HepG2 (cell line): ENCODE results near the gene DCDC2C. TPM values are rescaled to one million over a fixed set of nuclear protein-coding genes. Genes with fewer than 3 reads are reported as not detected.

ENCODE experiments used
- ATAC-seq: fragments of 200-7000 bp; cut with Tn5 transposase; 3 replicates; pipeline ENCODE4 v1.9.1; 2020; ENCODE audit warnings: mild to moderate bottlenecking, moderate library complexity
- BruUV-seq: library from RNA; stranded (reverse); fragments of 400-500 nt; replicated peaks from 2 replicates; lab custom pipeline; 2021; lab: Mats Ljungman, UMichigan
- CTCF ChIA-PET: fragments of 300-600 bp; formaldehyde crosslinking; extraction: SDS; loops from one replicate; lab custom pipeline; 2021; ENCODE audit warnings: low total read pairs, inconsistent platforms, low intra/inter-chr PET ratio; lab: Yijun Ruan, JAX
- POLR2A ChIA-PET: fragments of 350-600 bp; sonication (Branson Sonifier 250); formaldehyde crosslinking; loops from one replicate; lab custom pipeline; 2020; ENCODE audit warnings: antibody characterized with exemption, inconsistent platforms; lab: Yijun Ruan, JAX
- DNase-seq: peaks from one replicate; pipeline ENCODE4 v3.0.0-alpha.2; 2015; ENCODE audit warnings: low spot score
- FAIRE-seq: peaks from 3 replicates; lab custom pipeline; 2011; peaks lifted over from hg19 to GRCh38; lab: Jason Lieb, UNC
- H2AFZ ChIP-seq: one replicate; pipeline ENCODE4 v1.6.1; 2011; ENCODE audit warnings: low read length, inconsistent platforms
- H3K27ac ChIP-seq: fragments of 300-600 bp; 3 replicates; pipeline ENCODE4 v1.8.0; 2011; ENCODE audit warnings: mixed run types, mild to moderate bottlenecking, mixed read lengths, low read length, inconsistent platforms; ENCODE audit not compliant: insufficient read depth; ENCODE audit errors: extremely low read length
- H3K27me3 ChIP-seq, 2 experiments: fragments of 200-600 bp in 1 of 2; 2 replicates in 1 of 2; 3 replicates in 1 of 2; pipeline versions ENCODE4 v1.6.0 to v1.8.0; 2011; ENCODE audit warnings: low read length in 2 of 2, mild to moderate bottlenecking in 2 of 2, moderate library complexity in 2 of 2, inconsistent platforms in 1 of 2; ENCODE audit not compliant: insufficient read depth in 2 of 2, control insufficient read depth in 1 of 2
- H3K36me3 ChIP-seq, 2 experiments: fragments of 200-600 bp in 1 of 2; replicated peaks in 1 of 2; 2 replicates in 1 of 2; 3 replicates in 1 of 2; pipeline versions ENCODE4 v1.5.1 to v1.8.0; 2011; ENCODE audit warnings: low read length in 2 of 2, inconsistent platforms in 1 of 2; ENCODE audit not compliant: insufficient read depth in 2 of 2, control insufficient read depth in 1 of 2
- H3K4me1 ChIP-seq: 2 replicates; pipeline ENCODE4 v1.5.1; 2012; ENCODE audit warnings: low read length, inconsistent platforms; ENCODE audit not compliant: insufficient read depth
- H3K4me2 ChIP-seq: 2 replicates; pipeline ENCODE4 v1.6.0; 2011; ENCODE audit warnings: low read depth, low read length, inconsistent platforms
- H3K4me3 ChIP-seq, 3 experiments: fragments of 200-600 bp in 1 of 3; sonication (generic), shearing (Covaris generic) in 1 of 3; replicated peaks in 1 of 3; 2 replicates each; pipeline ENCODE4 v1.5.1; 2011 to 2016; ENCODE audit warnings: low read length in 3 of 3, inconsistent platforms in 2 of 3, low read depth in 2 of 3, mild to moderate bottlenecking in 2 of 3, control low read depth in 1 of 3, mixed read lengths in 1 of 3; ENCODE audit not compliant: insufficient read depth in 1 of 3
- H3K79me2 ChIP-seq: one replicate; pipeline ENCODE4 v1.6.1; 2011; ENCODE audit warnings: low read length, inconsistent platforms; ENCODE audit not compliant: insufficient read depth
- H3K9ac ChIP-seq: 2 replicates; pipeline ENCODE4 v1.6.0; 2011; ENCODE audit warnings: mild to moderate bottlenecking, low read depth, low read length, inconsistent platforms; ENCODE audit not compliant: insufficient read depth
- H3K9me3 ChIP-seq: 2 replicates; pipeline ENCODE4 v1.5.1; 2012; ENCODE audit warnings: mild to moderate bottlenecking, low read length
- H4K20me1 ChIP-seq: 2 replicates; pipeline ENCODE4 v1.6.0; 2011; ENCODE audit warnings: inconsistent platforms, mild to moderate bottlenecking, low read length, moderate library complexity; ENCODE audit not compliant: insufficient read depth
- KLF13 ChIP-seq: sonication (generic); formaldehyde crosslinking; IDR thresholded peaks from 2 replicates; pipeline ENCODE4 v1.4.0; 2020; ENCODE audit warnings: mild to moderate bottlenecking, missing genetic modification reagents
- POLR2AphosphoS5 ChIP-seq: IDR thresholded peaks from 2 replicates; pipeline ENCODE4 v1.6.1; 2012; ENCODE audit warnings: low read depth, low read length
- RAD51 ChIP-seq: fragments of 450-650 bp; IDR thresholded peaks from 2 replicates; pipeline ENCODE4 v1.6.1; 2016; ENCODE audit warnings: borderline replicate concordance
- ZNF589 ChIP-seq: sonication (generic); formaldehyde crosslinking; conservative IDR thresholded peaks from 2 replicates; pipeline ENCODE4 v1.8.0; 2022; ENCODE audit warnings: mild to moderate bottlenecking, moderate library complexity, missing genetic modification reagents
- ZNF598 ChIP-seq: sonication (generic); formaldehyde crosslinking; IDR thresholded peaks from 2 replicates; pipeline ENCODE4 v1.5.1; 2020; ENCODE audit warnings: mild to moderate bottlenecking, missing genetic modification reagents, borderline replicate concordance
- ZNF614 ChIP-seq: IDR thresholded peaks from 2 replicates; pipeline ENCODE4 v1.6.1; 2018; ENCODE audit warnings: missing biosample characterization, missing genetic modification reagents, inconsistent platforms, borderline replicate concordance
- ZNF775 ChIP-seq: sonication (generic); formaldehyde crosslinking; IDR thresholded peaks from 2 replicates; pipeline ENCODE4 v1.4.0; 2020; ENCODE audit warnings: missing genetic modification reagents, mild to moderate bottlenecking, moderate library complexity, borderline replicate concordance
- WGBS: methylation state at CpG from one replicate; pipeline ENCODE4 v1.1.6; 2017; ENCODE audit warnings: low lambda C conversion rate; 5-methylcytosine and 5-hydroxymethylcytosine counted together
- in situ Hi-C: cut with HindIII; loops from 2 replicates; pipeline ENCODE4 v1.10.0; 2017; ENCODE audit warnings: low pct_unique_long_range_greater_than_20kb; ENCODE audit not compliant: extremely low pct_ligation_motif_present
- intact Hi-C: fragments of 100-400 bp; cut with micrococcal nuclease; formaldehyde crosslinking; loops from one replicate; pipeline ENCODE4 v1.10.0; 2022; ENCODE audit not compliant: unreplicated experiment
- polyA plus RNA-seq, 8 experiments: library from polyadenylated mRNA; depleted of rRNA in 3 of 8; stranded (reverse) in 7 of 8; unstranded in 1 of 8; fragments of >200 nt; fragmentation: Illumina TruSeq in 4 of 8; extraction: Trizol in 4 of 8; gene quantifications; 2 replicates each; pipeline versions ENCODE4 v1.2.1 to v1.2.3, GENCODE V29; 2011 to 2016; ENCODE audit warnings: low read depth in 4 of 8, missing spikeins in 1 of 8, mixed read lengths in 1 of 8; ENCODE audit not compliant: insufficient read depth in 1 of 8
- total RNA-seq, 5 experiments: library from RNA; depleted of rRNA; stranded (reverse); fragments of >200 nt; fragmentation: Illumina TruSeq; extraction: Trizol; gene quantifications; 2 replicates each; pipeline ENCODE4 v1.2.3, GENCODE V29; 2016; ENCODE audit warnings: low read depth in 1 of 5
- TF ChIP-seq, protein P1 (sequence below): sonication (generic); formaldehyde crosslinking; IDR thresholded peaks from 2 replicates; pipeline ENCODE4 v1.5.0; 2020; ENCODE audit warnings: mild to moderate bottlenecking, missing genetic modification reagents
- TF ChIP-seq, protein P2 (sequence below): sonication (generic); formaldehyde crosslinking; IDR thresholded peaks from 2 replicates; pipeline ENCODE4 v1.8.0; 2022; ENCODE audit warnings: mild to moderate bottlenecking, missing genetic modification reagents

The DCDC2C gene
- total and polyA plus RNA-seq, 2 of the 13 experiments (the other 11 are each of a cell fraction or from before 2014, with no cell fraction given), result not detected

DNA sequence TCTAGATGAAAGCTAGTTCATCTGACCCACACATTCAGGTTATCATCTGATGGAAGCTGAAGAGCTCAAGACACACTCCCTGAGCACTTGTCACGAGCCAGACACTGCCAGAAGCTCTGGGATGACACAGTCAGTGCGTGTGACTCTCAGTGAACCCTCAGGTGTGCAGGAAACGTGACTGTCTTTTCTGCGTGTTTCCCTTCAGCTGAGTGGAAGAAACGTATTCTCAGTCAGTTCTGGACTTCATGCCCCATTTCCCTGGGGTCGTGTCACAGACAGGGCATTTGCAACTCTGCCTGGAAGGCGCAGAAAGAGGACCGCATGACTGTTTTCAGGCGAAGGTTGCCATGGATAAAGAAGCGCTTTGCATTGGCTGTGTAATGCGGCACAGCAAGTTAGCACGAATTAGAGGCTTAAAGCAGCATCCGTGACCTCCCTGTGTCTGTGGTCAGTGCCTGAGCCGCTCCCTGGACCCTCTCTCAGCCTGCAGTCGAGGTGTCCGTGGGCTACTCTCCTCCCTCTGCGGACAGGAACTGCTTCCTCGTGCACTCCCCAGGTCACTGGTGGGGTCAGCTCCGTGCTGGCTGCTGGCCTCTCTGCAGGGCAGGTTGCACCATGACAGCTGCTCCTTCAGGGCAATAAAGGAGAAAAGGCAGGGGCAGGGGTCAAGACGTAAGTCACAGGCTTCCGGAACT, 48.7 kb upstream of the DCDC2C start:
- POLR2A ChIA-PET, result no interaction called here
- intact Hi-C loops, result loop anchor here (5.0 to 10.0 kb wide), 3 partner anchors 97 to 350 kb away; partner anchors contain the start of genes EIPR1, RNASEH1 and TRAPPC12
- WGBS, result 49% methylated on average over 16 of the region's 21 CpGs
- H3K9ac ChIP-seq, result no peak overlapping the region
- in situ Hi-C loops, result loop anchor here (5.0 kb wide), 1 partner anchor 77 kb away; the partner anchor contains the start of gene RPS7
- no peak for FAIRE-seq
- H3K79me2 ChIP-seq, result no peaks in the 10 kb centered on the region
- H3K36me3 ChIP-seq, result no peaks in the 10 kb centered on the region
- no peak overlapping the region for H2AFZ ChIP-seq
- no peak for ATAC-seq
- H3K4me3 ChIP-seq, result no peak overlapping the region
- no peaks in the 10 kb centered on the region for H4K20me1 ChIP-seq
- H3K9me3 ChIP-seq, result no peaks in the 10 kb centered on the region
- peaks cover 85% of the 10 kb centered on the region for H3K4me1 ChIP-seq
- CTCF ChIA-PET, result no interaction called here
- H3K27me3 ChIP-seq, result peaks cover 3 to 11% of the 10 kb centered on the region in 2 experiments; a peak in 1 of 5 replicates
- H3K27ac ChIP-seq, result no peak overlapping the region
- TF ChIP-seq ZNF775, result no peak
- DNase-seq, result no peak
- BruUV-seq, result no TSS peak
- no peak overlapping the region for H3K4me2 ChIP-seq

DNA sequence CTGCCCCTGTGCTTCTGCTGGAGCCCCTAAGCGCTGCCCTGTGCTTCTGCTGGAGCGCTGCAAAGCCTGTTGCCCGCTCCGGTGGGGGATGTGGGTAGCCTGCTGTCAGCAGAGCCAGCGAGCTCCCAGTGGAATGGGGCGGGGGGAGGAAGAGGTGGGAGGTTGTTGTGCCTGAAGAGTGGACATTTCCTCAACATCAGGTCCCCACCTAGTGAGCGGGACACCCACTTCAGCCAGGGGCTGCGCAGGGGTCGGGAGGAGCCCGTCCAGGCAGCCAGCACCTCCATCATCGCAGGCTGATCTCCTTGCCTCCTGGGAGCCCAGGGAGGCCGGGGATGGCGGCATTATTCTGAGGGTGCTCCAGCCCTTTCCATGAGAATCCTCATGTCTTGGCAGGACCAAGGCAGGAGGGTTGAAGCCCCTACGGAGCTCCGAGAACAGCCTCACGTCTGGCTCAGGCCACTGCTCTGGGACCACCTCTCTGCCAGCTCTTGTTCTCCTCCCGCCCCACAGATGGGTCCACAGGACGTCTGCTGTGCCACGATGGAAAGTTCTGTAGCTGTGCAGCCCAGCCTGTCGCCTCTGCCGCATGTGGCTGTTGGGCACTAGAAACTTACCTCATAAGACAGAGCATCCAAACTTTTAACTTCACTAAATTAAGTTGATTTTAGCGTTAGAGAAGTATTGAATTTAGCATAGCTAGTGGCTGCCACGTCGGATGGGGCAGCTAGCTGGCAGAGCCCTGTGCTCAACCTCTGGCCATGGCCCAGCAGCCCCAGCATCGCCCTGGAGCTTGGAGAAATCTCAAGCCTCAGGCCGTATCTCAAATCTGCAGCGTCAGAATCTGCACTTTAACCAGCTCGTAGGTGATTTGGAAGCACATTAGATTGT, 47.3 kb upstream of the DCDC2C start:
- POLR2A ChIA-PET, result interaction anchor here (1.0 to 2.4 kb wide), 8 partner anchors 9 to 278 kb away, joined by 4 to 11 read pairs (median 6); partner anchors contain the start of genes EIPR1 and RNASEH1
- H3K4me1 ChIP-seq, result peaks cover 78% of the 10 kb centered on the region
- WGBS, result 60% methylated on average over 24 of the region's 28 CpGs
- H2AFZ ChIP-seq, result no peak overlapping the region
- no peaks in the 10 kb centered on the region for H3K79me2 ChIP-seq
- intact Hi-C loops (loop anchor here (5.0 to 10.0 kb wide), 2 partner anchors 279 to 351 kb away; partner anchors contain the start of genes EIPR1 and TRAPPC12), in situ Hi-C loops (no loop called here)
- H3K27ac ChIP-seq, result peak overlapping the region; percentile 47
- peak overlapping the region; percentile 1 to 66 (median 36); a peak in 4 of 6 replicates for H3K4me3 ChIP-seq
- peak overlapping the region; percentile 55; the same call in 1 of the 2 replicates for H3K9ac ChIP-seq
- peak overlapping the region; percentile 89 for H3K4me2 ChIP-seq
- DNase-seq (no peak), ATAC-seq (peak; percentile 0; the same call in 2 of the 3 replicates), FAIRE-seq (no peak)
- CTCF ChIA-PET, result no interaction called here
- peaks cover 0 to 10% of the 10 kb centered on the region in 2 experiments; a peak in 2 of 5 replicates for H3K27me3 ChIP-seq
- H3K9me3 ChIP-seq, result no peaks in the 10 kb centered on the region
- H4K20me1 ChIP-seq, result no peaks in the 10 kb centered on the region
- H3K36me3 ChIP-seq, result no peaks in the 10 kb centered on the region
- no TSS peak for BruUV-seq
- TF ChIP-seq RAD51, result no peak
- TF ChIP-seq POLR2AphosphoS5, result no peak
- peak; percentile 66; the same call in 1 of the 2 replicates for TF ChIP-seq ZNF589
- TF ChIP-seq, protein P1, sequence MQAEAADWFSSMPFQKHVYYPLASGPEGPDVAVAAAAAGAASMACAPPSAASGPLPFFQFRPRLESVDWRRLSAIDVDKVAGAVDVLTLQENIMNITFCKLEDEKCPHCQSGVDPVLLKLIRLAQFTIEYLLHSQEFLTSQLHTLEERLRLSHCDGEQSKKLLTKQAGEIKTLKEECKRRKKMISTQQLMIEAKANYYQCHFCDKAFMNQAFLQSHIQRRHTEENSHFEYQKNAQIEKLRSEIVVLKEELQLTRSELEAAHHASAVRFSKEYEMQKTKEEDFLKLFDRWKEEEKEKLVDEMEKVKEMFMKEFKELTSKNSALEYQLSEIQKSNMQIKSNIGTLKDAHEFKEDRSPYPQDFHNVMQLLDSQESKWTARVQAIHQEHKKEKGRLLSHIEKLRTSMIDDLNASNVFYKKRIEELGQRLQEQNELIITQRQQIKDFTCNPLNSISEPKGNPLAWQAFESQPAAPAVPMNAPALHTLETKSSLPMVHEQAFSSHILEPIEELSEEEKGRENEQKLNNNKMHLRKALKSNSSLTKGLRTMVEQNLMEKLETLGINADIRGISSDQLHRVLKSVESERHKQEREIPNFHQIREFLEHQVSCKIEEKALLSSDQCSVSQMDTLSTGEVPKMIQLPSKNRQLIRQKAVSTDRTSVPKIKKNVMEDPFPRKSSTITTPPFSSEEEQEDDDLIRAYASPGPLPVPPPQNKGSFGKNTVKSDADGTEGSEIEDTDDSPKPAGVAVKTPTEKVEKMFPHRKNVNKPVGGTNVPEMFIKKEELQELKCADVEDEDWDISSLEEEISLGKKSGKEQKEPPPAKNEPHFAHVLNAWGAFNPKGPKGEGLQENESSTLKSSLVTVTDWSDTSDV (CRISPR knock-in tag), result no peak
- TF ChIP-seq ZNF614 (CRISPR knock-in tag), result no peak
- TF ChIP-seq, protein P2, sequence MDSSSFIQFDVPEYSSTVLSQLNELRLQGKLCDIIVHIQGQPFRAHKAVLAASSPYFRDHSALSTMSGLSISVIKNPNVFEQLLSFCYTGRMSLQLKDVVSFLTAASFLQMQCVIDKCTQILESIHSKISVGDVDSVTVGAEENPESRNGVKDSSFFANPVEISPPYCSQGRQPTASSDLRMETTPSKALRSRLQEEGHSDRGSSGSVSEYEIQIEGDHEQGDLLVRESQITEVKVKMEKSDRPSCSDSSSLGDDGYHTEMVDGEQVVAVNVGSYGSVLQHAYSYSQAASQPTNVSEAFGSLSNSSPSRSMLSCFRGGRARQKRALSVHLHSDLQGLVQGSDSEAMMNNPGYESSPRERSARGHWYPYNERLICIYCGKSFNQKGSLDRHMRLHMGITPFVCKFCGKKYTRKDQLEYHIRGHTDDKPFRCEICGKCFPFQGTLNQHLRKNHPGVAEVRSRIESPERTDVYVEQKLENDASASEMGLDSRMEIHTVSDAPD (CRISPR knock-in tag), result no peak
- 0 out of 2 replicates have a peak, but pooled peaks have one; percentile 79 for TF ChIP-seq ZNF598 (CRISPR knock-in tag)
- 0 out of 2 replicates have a peak, but pooled peaks have one; percentile 73 for TF ChIP-seq KLF13 (CRISPR knock-in tag)
